Neural cell (in vitro differentiated cells): Measurements from ENCODE around the gene ASH1L. TPM values are rescaled to one million over a fixed set of nuclear protein-coding genes. Genes with fewer than 3 reads are reported as not detected.
"Not testable (repeated sequence)": the region's sequence is repeated elsewhere in the genome, so short reads cannot be mapped to it uniquely, and the experiment has no call there.

ENCODE experiments used
- H2AFZ ChIP-seq: fragments of 200-600, 300-800 bp; sonication (generic), shearing (Covaris generic); 2 replicates; pipeline ENCODE4 v1.6.0; 2014; ENCODE audit warnings: low read depth, mild to moderate bottlenecking, antibody characterized with exemption, low read length, moderate library complexity
- H3F3A ChIP-seq: fragments of 200-600 bp; shearing (Covaris generic); 2 replicates; pipeline ENCODE4 v1.6.1; 2016; ENCODE audit warnings: mild to moderate bottlenecking, moderate library complexity, mixed read lengths, antibody characterized with exemption, low read length; ENCODE audit not compliant: insufficient read depth, poor library complexity, severe bottlenecking
- H3K27ac ChIP-seq: fragments of 200-600, 300-800 bp; sonication (generic), shearing (Covaris generic); 2 replicates; pipeline ENCODE4 v1.5.1; 2014; ENCODE audit warnings: mild to moderate bottlenecking, low read length, moderate library complexity
- H3K27me3 ChIP-seq: fragments of 300-800, 200-600 bp; sonication (generic), shearing (Covaris generic); 2 replicates; pipeline ENCODE4 v1.6.0; 2014; ENCODE audit warnings: mild to moderate bottlenecking, low read depth, low read length, moderate library complexity; ENCODE audit not compliant: insufficient read depth
- H3K36me3 ChIP-seq: fragments of 300-800, 200-600 bp; sonication (generic), shearing (Covaris generic); 2 replicates; pipeline ENCODE4 v1.5.1; 2014; ENCODE audit warnings: mild to moderate bottlenecking, antibody characterized with exemption, low read length, moderate library complexity; ENCODE audit not compliant: insufficient read depth
- H3K4me2 ChIP-seq: fragments of 300-800, 200-600 bp; sonication (generic), shearing (Covaris generic); 2 replicates; pipeline ENCODE4 v1.6.0; 2014; ENCODE audit warnings: mild to moderate bottlenecking, low read length
- H3K4me3 ChIP-seq: fragments of 300-800, 200-600 bp; sonication (generic), shearing (Covaris generic); 2 replicates; pipeline ENCODE4 v1.5.1; 2014; ENCODE audit warnings: mild to moderate bottlenecking, low read length, moderate library complexity
- H3K79me2 ChIP-seq: fragments of 200-600 bp; shearing (Covaris generic); replicated peaks from 2 replicates; pipeline ENCODE4 v1.6.0; 2014; ENCODE audit warnings: mild to moderate bottlenecking, low read length, moderate library complexity; ENCODE audit not compliant: insufficient read depth
- H3K9ac ChIP-seq: fragments of 300-800, 200-600 bp; sonication (generic), shearing (Covaris generic); 2 replicates; pipeline ENCODE4 v1.6.1; 2016; ENCODE audit warnings: mild to moderate bottlenecking, low read length, mixed read lengths
- H3K9me2 ChIP-seq: fragments of 200-600 bp; shearing (Covaris generic); 2 replicates; pipeline ENCODE4 v1.6.1; 2016; ENCODE audit warnings: mild to moderate bottlenecking, low read length, mixed read lengths; ENCODE audit not compliant: insufficient read depth
- H3K9me3 ChIP-seq: fragments of 200-600, 300-800 bp; sonication (generic), shearing (Covaris generic); 2 replicates; pipeline ENCODE4 v1.6.1; 2016; ENCODE audit warnings: mild to moderate bottlenecking, mixed run types, low read length, moderate library complexity, mixed read lengths
- H4K20me1 ChIP-seq: fragments of 200-600 bp; shearing (Covaris generic); 2 replicates; pipeline ENCODE4 v1.6.1; 2016; ENCODE audit warnings: mild to moderate bottlenecking, mixed run types; ENCODE audit not compliant: insufficient read depth
- EP300 ChIP-seq: fragments of 450-650 bp; conservative IDR thresholded peaks from 2 replicates; pipeline ENCODE4 v1.6.1; 2014; ENCODE audit warnings: antibody characterized with exemption, mild to moderate bottlenecking, moderate library complexity; ENCODE audit not compliant: poor library complexity, severe bottlenecking
- EZH2 ChIP-seq: fragments of 200-600, 300-800 bp; shearing (Covaris generic), sonication (generic); IDR thresholded peaks from 2 replicates; pipeline ENCODE4 v1.6.1; 2014; ENCODE audit warnings: antibody characterized with exemption, low read length, borderline replicate concordance, mild to moderate bottlenecking; ENCODE audit not compliant: insufficient read depth, poor library complexity, severe bottlenecking
- MXI1 ChIP-seq: fragments of 450-650 bp; conservative IDR thresholded peaks from 2 replicates; pipeline ENCODE4 v1.6.1; 2014; ENCODE audit warnings: antibody characterized with exemption, mild to moderate bottlenecking; ENCODE audit not compliant: poor library complexity, severe bottlenecking
- POLR2AphosphoS5 ChIP-seq: IDR thresholded peaks from 2 replicates; pipeline ENCODE4 v1.6.1; 2012
- RAD21 ChIP-seq: fragments of 450-650 bp; conservative IDR thresholded peaks from 2 replicates; pipeline ENCODE4 v1.6.1; 2014; ENCODE audit warnings: antibody characterized with exemption, mild to moderate bottlenecking, moderate library complexity
- REST ChIP-seq: IDR thresholded peaks from 2 replicates; pipeline ENCODE4 v1.6.1; 2012; ENCODE audit warnings: borderline replicate concordance
- SMC3 ChIP-seq: fragments of 450-650 bp; conservative IDR thresholded peaks from 2 replicates; pipeline ENCODE4 v1.6.1; 2014; ENCODE audit warnings: antibody characterized with exemption, mild to moderate bottlenecking, moderate library complexity; ENCODE audit not compliant: poor library complexity
- TAF1 ChIP-seq: IDR thresholded peaks from 2 replicates; pipeline ENCODE4 v1.6.1; 2012; ENCODE audit warnings: low read depth
- polyA plus RNA-seq: library from polyadenylated mRNA; depleted of rRNA; stranded (reverse); fragments of >200 nt; gene quantifications from 2 replicates; pipeline ENCODE4 v1.2.3, GENCODE V29; 2014
- TF ChIP-seq, protein P1 (sequence below): fragments of 450-650 bp; IDR thresholded peaks from 2 replicates; pipeline ENCODE4 v1.5.1; 2014; ENCODE audit warnings: antibody characterized with exemption, mild to moderate bottlenecking, moderate library complexity; ENCODE audit not compliant: poor library complexity, severe bottlenecking

Gene ASH1L
- polyA plus RNA-seq, 1 donor from 2014 or later = 16.2 TPM

DNA sequence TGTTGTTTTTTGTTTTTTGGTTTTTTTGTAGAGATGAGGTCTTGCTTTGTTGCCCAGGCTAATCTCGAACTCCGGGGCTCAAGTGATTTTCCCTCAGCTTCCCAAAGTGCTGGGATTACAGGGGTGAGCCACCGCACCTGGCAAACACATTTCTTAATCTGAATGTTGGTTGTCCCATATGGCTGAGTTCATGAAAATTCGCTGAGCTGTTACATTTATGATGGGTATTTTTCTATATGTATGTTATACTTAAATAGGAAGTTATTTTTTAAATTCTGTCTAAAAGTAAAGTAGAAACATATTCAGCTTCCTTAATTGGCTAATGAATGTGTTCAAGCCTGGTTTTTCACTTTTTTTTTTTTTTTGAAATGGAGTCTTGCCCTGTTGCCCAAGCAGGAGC, 75.1 kb downstream of the ASH1L start:
- Histone ChIP-seq H3K27ac (no peak overlapping the region), H3K36me3 (no peaks in the 10 kb centered on the region), H3K9me2 (no peaks in the 10 kb centered on the region), H3K4me2 (no peak overlapping the region), H3F3A (no peaks in the 10 kb centered on the region), H4K20me1 (no peaks in the 10 kb centered on the region), H3K27me3 (no peaks in the 10 kb centered on the region), H3K9me3 (no peaks in the 10 kb centered on the region), H3K79me2 (peaks cover 21% of the 10 kb centered on the region), H2AFZ (no peak overlapping the region), H3K9ac (no peak overlapping the region), H3K4me3 (no peak overlapping the region)
- no peak for TF ChIP-seq MXI1
- TF ChIP-seq, protein P1, sequence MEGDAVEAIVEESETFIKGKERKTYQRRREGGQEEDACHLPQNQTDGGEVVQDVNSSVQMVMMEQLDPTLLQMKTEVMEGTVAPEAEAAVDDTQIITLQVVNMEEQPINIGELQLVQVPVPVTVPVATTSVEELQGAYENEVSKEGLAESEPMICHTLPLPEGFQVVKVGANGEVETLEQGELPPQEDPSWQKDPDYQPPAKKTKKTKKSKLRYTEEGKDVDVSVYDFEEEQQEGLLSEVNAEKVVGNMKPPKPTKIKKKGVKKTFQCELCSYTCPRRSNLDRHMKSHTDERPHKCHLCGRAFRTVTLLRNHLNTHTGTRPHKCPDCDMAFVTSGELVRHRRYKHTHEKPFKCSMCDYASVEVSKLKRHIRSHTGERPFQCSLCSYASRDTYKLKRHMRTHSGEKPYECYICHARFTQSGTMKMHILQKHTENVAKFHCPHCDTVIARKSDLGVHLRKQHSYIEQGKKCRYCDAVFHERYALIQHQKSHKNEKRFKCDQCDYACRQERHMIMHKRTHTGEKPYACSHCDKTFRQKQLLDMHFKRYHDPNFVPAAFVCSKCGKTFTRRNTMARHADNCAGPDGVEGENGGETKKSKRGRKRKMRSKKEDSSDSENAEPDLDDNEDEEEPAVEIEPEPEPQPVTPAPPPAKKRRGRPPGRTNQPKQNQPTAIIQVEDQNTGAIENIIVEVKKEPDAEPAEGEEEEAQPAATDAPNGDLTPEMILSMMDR = no peak
- TF ChIP-seq TAF1 = no peak
- no peak for TF ChIP-seq EP300
- no peak for TF ChIP-seq SMC3
- no peak for TF ChIP-seq RAD21
- no peak for TF ChIP-seq REST
- TF ChIP-seq POLR2AphosphoS5 = no peak
- no peak for TF ChIP-seq EZH2

- H2AFZ ChIP-seq, H3K27ac ChIP-seq, H3F3A ChIP-seq, H3K9me3 ChIP-seq, H3K9ac ChIP-seq, H3K27me3 ChIP-seq, H3K9me2 ChIP-seq, H3K4me2 ChIP-seq, H3K4me3 ChIP-seq, H4K20me1 ChIP-seq, H3K36me3 ChIP-seq: not testable (repeated sequence)
- H3K79me2 ChIP-seq = peaks cover 21% of the 10 kb centered on the region
Measured at GRCh38 chr1:155486952-155487351, 75.7 kb downstream of the ASH1L start.

GRCh38 chr1:155485945-155486344, 76.7 kb downstream of the ASH1L start:
- Histone ChIP-seq H3K9me2 (no peaks in the 10 kb centered on the region), H3K4me3 (no peak overlapping the region), H3K27me3 (no peaks in the 10 kb centered on the region), H3K27ac (no peak overlapping the region), H4K20me1 (no peaks in the 10 kb centered on the region), H3K9ac (no peak overlapping the region), H3K9me3 (no peaks in the 10 kb centered on the region), H2AFZ (no peak overlapping the region), H3F3A (no peaks in the 10 kb centered on the region), H3K36me3 (no peaks in the 10 kb centered on the region), H3K79me2 (peaks cover 14% of the 10 kb centered on the region), H3K4me2 (no peak overlapping the region)
- TF ChIP-seq TAF1 (no peak), EP300 (no peak)
